Body of pancreas (tissue), 4 donors: Measurements from ENCODE around the gene PKNOX1. TPM values are rescaled to one million over a fixed set of nuclear protein-coding genes. Genes with fewer than 3 reads are reported as not detected.

Experiments used
- ATAC-seq: fragments of 150-250 bp; one replicate; pipeline ENCODE4 v1.9.1; 2016
- DNase-seq, 4 donors: peaks; one replicate each; pipeline ENCODE4 v3.0.0-alpha.2; 2019
- H3K27ac ChIP-seq, 4 donors: fragments of 200-600 bp; sonication (generic); 1 replicate in 3 of 4; 2 replicates in 1 of 4; pipeline versions ENCODE4 v1.5.1 to v1.6.1; 2016 to 2019; ENCODE audit warnings: mild to moderate bottlenecking in 1 of 4, mixed read lengths in 1 of 4, moderate library complexity in 1 of 4
- H3K27me3 ChIP-seq, 2 donors: fragments of 200-600 bp; sonication (generic); one replicate each; pipeline ENCODE4 v1.6.0; 2016; ENCODE audit warnings: mild to moderate bottlenecking in 1 of 2
- H3K36me3 ChIP-seq, 2 donors: fragments of 200-600 bp; sonication (generic); replicated peaks in 1 of 2; 2 replicates each; pipeline ENCODE4 v1.5.1; 2016; ENCODE audit warnings: low read depth in 2 of 2; ENCODE audit not compliant: insufficient read depth in 1 of 2
- H3K4me1 ChIP-seq: fragments of 200-600 bp; sonication (generic); one replicate; pipeline ENCODE4 v1.6.0; 2016
- H3K4me3 ChIP-seq, 2 donors: fragments of 200-600 bp; sonication (generic); 1 replicate in 1 of 2; 2 replicates in 1 of 2; pipeline ENCODE4 v1.5.1; 2016 to 2019
- H3K9me3 ChIP-seq, 3 donors: fragments of 200-600 bp; sonication (generic); 1 replicate in 2 of 3; 2 replicates in 1 of 3; pipeline ENCODE4 v1.5.1; 2016
- POLR2A ChIP-seq, 3 donors: fragments of 450-650 bp; IDR thresholded peaks; one replicate each; pipeline ENCODE4 v1.6.1; 2016; ENCODE audit warnings: antibody characterized with exemption in 3 of 3, mild to moderate bottlenecking in 2 of 3
- WGBS, 2 donors: methylation state at CpG; one replicate each; pipeline ENCODE4 v1.1.5; 2017; 5-methylcytosine and 5-hydroxymethylcytosine counted together
- intact Hi-C: fragments of 100-400 bp; cut with DNase I; formaldehyde crosslinking; loops from one replicate; pipeline ENCODE4 v1.15.1; 2023
- total RNA-seq, 2 donors: library from RNA; depleted of rRNA; stranded (reverse); fragments of >200 nt; gene quantifications; one replicate each; pipeline ENCODE4 v1.1.0, GENCODE V29; 2016
- TF ChIP-seq, protein P1 (sequence below), 7 experiments: fragments of 450-650 bp in 4 of 7; fragments of 200-600 bp in 3 of 7; sonication (generic) in 3 of 7; IDR thresholded peaks; one replicate each; pipeline ENCODE4 v1.5.1; 2016 to 2019; ENCODE audit warnings: antibody characterized with exemption in 7 of 7

The PKNOX1 gene
- total RNA-seq, 2 donors from 2014 or later: 11.2 to 27.4 TPM

- ATAC-seq (no peak), DNase-seq (no peak)
- TF ChIP-seq, protein P1, sequence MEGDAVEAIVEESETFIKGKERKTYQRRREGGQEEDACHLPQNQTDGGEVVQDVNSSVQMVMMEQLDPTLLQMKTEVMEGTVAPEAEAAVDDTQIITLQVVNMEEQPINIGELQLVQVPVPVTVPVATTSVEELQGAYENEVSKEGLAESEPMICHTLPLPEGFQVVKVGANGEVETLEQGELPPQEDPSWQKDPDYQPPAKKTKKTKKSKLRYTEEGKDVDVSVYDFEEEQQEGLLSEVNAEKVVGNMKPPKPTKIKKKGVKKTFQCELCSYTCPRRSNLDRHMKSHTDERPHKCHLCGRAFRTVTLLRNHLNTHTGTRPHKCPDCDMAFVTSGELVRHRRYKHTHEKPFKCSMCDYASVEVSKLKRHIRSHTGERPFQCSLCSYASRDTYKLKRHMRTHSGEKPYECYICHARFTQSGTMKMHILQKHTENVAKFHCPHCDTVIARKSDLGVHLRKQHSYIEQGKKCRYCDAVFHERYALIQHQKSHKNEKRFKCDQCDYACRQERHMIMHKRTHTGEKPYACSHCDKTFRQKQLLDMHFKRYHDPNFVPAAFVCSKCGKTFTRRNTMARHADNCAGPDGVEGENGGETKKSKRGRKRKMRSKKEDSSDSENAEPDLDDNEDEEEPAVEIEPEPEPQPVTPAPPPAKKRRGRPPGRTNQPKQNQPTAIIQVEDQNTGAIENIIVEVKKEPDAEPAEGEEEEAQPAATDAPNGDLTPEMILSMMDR (IDR thresholded peaks at IDR 0.05): no peak
- no peak for TF ChIP-seq POLR2A (IDR thresholded peaks at IDR 0.05)
- Histone ChIP-seq H3K36me3 (peaks cover 0 to under 1% of the 10 kb centered on the region in 2 donors), H3K27ac (no peak overlapping the region), H3K4me3 (no peak overlapping the region), H3K9me3 (no peaks in the 10 kb centered on the region), H3K4me1 (no peaks in the 10 kb centered on the region), H3K27me3 (no peaks in the 10 kb centered on the region)
- 86 to 92% methylated on average over 16 to 17 of the region's 17 CpGs for WGBS, 2 donors
- intact Hi-C loops: no loop called here
Measured at GRCh38 chr21:43024439-43025136, 50.2 kb downstream of the PKNOX1 start.

GRCh38 chr21:43025636-43026180, 51.3 kb downstream of the PKNOX1 start:
- H3K4me1 ChIP-seq: no peaks in the 10 kb centered on the region
- H3K27ac ChIP-seq: no peak overlapping the region
- H3K9me3 ChIP-seq: no peaks in the 10 kb centered on the region
- TF ChIP-seq POLR2A (IDR thresholded peaks at IDR 0.05): no peak
- TF ChIP-seq, protein P1 (IDR thresholded peaks at IDR 0.05): no peak
- WGBS, 2 donors: 88 to 92% methylated on average over 6 of the region's 6 CpGs
- DNase-seq (no peak), ATAC-seq (no peak)
- H3K4me3 ChIP-seq: no peak overlapping the region
- peaks cover 0 to 4% of the 10 kb centered on the region in 2 donors for H3K36me3 ChIP-seq
- no peaks in the 10 kb centered on the region for H3K27me3 ChIP-seq
- intact Hi-C loops: no loop called here

- DNase-seq (no peak), ATAC-seq (no peak)
- H3K27me3 ChIP-seq: no peaks in the 10 kb centered on the region
- no peaks in the 10 kb centered on the region for H3K9me3 ChIP-seq
- H3K4me3 ChIP-seq: no peak overlapping the region
- TF ChIP-seq, protein P1 (IDR thresholded peaks at IDR 0.05): no peak
- no peak for TF ChIP-seq POLR2A (IDR thresholded peaks at IDR 0.05)
- WGBS, 2 donors: 88% methylated on average over 20 to 27 of the region's 27 CpGs
- H3K27ac ChIP-seq: no peak overlapping the region
- H3K36me3 ChIP-seq: peaks cover 0 to 4% of the 10 kb centered on the region in 2 donors
- intact Hi-C loops: no loop called here
- no peaks in the 10 kb centered on the region for H3K4me1 ChIP-seq
Measured at GRCh38 chr21:43027846-43028731, 53.7 kb downstream of the PKNOX1 start.

GRCh38 chr21:43029785-43030184, 55.4 kb downstream of the PKNOX1 start:
- H3K36me3 ChIP-seq: peaks cover 0 to 4% of the 10 kb centered on the region in 2 donors
- 88 to 90% methylated on average over 13 of the region's 13 CpGs for WGBS, 2 donors

More at GRCh38 chr21:43029785-43030184, 55.4 kb downstream of the PKNOX1 start:
- ATAC-seq (no peak), DNase-seq (no peak)
- no peak for TF ChIP-seq POLR2A (IDR thresholded peaks at IDR 0.05)
- TF ChIP-seq, protein P1 (IDR thresholded peaks at IDR 0.05): no peak
- Histone ChIP-seq H3K27ac (no peak overlapping the region), H3K4me3 (no peak overlapping the region), H3K27me3 (no peaks in the 10 kb centered on the region), H3K4me1 (no peaks in the 10 kb centered on the region), H3K9me3 (no peaks in the 10 kb centered on the region)
- intact Hi-C loops: no loop called here
